GM19351 (cell line): ENCODE results near the gene MDH1.

Experiments used
- ATAC-seq: cut with Tn5 transposase; IDR thresholded peaks from one replicate; pipeline ENCODE4 v1.9.1; 2021; ENCODE audit warnings: mild to moderate bottlenecking, moderate library complexity; ENCODE audit not compliant: unreplicated experiment

Gene MDH1

DNA sequence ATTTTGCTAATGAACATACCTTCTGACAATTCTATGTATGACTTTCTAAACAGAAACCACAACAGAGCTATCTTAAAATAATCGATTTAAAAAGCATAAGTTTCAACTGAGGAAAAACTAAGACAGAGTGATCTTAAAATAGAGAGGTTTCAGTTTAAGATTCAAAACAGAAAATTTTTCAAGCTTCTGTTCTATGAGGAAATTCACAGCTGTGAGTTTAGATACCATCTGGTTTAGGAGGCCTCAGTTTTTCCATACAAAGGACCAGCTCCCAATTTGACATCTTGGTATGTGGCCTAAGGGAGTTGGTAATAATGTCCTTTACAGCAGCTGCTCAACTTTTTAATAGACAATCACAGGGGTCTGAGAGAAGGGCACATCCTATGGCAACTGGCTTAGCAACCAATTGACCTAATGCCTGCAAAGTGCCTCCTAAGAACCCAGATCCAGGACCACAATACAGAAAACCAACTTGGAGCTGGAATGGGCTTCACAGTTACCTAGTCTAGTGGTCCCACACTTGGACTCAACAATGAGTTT, 39.7 kb downstream of the MDH1 start:
- ATAC-seq = no peak

DNA sequence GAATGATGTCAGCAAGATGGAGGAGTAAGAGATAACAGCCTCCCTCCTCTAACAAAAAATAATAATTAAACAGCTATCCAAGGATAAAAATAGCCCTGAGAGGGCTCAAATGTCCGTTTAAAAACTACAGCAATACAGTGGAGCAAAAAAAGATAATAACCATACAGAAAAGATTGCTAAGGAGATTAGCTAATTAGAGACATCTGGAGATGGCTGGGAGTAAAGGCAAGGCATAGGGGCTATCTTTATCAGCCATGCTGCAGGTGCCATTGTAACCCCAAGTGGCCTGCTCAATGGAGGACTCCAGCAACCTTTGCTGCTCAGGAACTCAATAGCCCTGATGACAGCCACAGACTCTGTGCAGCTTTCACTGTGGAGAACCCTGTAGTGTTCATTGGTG, 42.7 kb downstream of the MDH1 start:
- no peak for ATAC-seq

DNA sequence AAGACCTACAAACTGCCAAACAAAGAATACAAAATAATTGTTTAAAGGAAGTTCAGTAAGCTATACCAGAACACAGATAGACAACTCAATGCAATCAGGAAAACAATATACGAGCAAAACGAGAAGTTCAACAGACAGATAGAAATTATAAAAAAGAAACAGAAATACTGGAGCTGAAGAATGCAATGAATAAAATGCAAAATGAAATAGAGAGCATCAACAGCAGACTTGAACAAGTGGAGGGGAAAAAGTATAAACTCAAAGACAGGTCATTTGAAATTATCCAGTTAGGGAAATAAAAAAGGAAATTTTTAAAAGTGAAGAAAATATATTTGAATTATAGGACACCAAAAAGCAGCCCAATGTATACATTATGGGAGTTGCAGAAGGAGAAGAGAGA, 43.6 kb downstream of the MDH1 start:
- no peak for ATAC-seq

DNA sequence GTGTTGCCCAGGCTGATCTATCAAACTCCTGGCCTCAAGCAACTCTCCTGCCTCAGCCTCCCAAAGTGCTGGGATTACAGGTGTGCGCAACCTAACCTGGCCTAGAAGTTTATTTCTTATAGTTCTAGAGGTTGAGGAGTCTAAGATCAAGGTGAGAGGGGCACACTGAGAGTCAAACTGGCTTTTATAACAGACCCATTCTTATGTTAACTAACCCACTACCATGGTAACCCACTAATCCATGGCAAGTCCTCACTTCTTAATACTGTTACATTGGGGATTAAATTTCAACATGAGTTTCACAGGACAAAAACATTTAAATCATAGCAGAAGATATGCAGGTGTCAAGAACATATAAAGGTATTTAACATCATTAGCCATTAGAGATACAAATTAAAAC, 50.6 kb downstream of the MDH1 start:
- no peak for ATAC-seq

DNA sequence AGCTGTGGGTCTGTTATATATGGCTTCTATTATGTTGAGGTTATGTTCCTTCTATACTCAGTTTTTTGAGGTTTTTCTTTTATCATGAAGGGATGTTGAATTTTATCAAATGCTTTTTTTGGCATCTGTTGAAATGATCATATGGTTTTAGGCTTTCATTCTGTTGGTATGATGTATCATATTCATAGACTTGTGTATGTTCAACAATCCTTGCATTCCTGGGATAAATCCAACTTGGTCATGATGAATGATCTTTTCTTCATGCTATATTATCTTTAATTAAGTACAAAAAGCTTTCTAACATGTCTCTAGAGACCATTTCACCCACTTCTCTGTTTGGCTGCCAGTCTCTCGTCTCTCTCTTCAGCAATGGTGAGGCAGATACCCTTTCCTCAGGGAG, 54.2 kb downstream of the MDH1 start:
- ATAC-seq = no peak

DNA sequence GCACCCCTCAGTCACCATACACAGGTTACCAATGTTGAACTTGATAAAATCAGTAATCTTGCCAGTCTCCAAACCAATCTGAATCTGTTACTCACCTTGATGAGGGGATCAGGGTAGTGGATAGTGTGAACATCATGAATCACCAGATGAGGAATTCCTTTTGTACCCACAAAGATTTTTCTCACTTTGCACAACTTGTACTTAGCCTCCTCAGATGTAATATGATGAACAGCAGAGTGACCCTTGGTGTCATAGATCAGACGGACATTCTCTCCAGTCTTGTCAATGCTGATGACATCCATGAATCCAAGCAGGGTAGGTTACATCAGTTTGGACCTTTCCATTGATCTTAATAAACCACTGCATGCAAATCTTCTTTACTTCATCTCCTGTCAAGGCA, 54.7 kb downstream of the MDH1 start:
- no peak for ATAC-seq

DNA sequence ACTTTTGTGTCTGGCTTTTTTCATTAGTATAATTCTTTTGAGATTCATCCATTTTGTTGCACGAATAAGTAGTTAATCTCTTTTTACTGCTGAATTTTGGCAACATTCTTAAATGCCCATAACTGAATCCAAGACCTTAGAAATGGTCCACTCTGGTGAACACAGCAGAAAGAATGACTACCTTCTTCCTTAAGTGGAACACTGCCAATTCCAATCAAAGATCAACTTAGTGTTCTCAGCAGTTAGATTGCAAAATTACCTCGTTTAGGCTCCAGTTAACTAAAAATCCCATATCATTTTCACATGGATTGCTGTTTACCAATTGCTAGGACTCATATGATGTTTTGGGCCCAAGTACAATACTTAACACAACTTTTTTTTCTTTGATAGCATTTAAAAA, 59.9 kb downstream of the MDH1 start:
- ATAC-seq = no peak

DNA sequence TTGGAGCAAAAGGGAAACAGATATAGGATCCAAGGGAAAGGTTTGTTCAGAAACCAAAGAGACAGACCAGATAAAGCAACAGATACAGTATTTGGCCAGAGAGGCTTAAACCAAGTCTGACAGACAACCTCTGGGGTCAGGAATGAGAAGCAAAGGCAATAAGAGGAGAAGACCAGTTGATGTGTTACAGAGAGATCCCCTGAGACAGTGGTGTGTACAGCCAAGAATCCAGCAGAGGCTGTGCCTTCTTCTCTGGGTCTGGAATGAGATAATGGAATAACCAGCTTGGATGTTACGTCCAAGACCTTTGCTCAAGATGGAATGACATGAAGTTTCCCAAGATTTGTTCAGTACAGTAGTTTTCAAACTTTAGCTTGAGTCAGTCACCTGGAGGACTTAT, 61.1 kb downstream of the MDH1 start:
- ATAC-seq = no peak

DNA sequence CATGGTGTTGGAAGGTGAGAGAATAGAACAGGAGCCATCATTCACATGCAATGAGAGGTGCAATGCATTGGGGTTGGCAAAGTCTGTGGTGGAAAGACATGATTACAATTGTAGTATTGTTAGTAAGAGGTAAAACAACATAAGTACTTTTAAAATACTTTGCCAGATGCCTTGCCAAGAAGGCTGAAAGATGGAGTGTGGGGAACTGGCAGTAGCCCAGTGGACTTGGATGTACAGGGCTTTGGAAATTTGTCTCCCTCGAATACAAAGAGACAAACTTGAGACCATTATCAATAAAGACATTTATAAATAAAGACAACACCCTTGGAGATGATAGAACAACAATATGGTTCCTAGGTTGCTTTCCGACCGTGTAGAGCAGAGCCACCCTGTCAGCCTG, 62.0 kb downstream of the MDH1 start:
- no peak for ATAC-seq

DNA sequence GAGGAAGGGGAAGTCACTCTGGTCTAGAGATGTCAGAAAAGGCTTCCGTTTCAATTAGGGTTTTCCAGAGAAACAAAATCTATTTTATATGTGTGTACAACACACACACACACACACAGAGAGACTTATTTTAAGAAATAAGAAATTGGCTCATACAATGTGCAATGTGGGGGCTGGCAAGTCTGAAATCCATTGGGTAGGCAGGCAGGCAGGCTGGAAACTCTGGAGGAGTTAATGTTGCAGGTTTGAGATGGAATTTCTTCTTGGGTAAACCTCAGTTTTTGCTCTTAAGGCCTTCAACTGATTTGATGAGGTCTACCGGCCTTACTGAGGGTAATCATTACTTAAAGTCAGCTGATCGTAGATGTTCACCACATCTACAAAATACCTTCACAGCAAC, 62.6 kb downstream of the MDH1 start:
- no peak for ATAC-seq

DNA sequence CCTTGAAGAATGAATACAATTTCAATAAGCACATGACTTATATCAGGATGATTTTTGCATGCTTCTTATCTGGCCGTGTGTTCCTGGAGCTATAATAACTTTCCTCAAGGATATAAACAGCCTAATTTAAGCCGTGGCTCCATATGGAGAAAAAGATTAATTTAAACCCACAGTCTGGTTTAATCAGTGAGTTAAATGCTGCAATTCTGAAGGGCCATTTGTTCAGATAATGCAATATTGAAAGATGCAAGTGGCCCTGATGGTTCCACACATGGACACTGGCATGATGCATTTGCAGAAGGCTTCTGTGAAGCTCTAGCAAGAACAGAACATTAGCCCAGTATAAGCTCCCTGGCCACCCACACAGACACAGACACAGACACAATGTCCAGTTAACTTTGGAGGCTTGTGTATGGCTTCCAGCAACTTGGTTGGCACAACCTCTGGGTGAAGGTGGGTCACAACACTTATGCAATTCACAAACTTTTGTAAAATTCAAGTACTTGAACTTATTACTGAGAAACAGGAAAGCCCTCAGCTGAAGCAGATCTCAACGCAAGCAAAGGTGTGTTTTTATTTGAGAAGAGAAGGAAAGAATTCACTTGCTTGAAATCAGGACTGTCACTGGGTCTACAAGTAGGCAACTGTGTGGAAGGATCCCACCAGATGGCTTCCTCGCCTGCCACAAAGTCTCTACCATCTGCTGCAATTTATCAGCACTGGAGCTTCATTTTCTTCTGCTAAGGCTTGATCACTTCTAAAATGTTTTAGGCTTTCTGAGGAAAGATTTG, 63.3 kb downstream of the MDH1 start:
- no peak for ATAC-seq

DNA sequence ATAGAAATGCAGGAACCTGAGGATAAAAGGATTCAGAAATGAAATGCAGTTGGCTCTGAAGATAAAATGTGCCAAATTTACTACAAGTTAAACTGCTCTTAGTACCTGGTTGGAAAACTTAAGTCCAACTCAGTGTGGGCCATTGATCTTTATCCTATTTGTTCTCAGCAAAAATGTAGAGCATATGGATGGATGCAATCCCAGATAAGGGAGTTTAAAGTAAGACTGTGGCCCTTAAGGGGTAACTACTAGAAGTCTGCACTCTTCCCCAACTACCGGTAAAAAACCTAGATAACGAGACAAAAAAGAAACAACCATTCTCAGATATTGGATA, 63.9 kb downstream of the MDH1 start:
- no peak for ATAC-seq

DNA sequence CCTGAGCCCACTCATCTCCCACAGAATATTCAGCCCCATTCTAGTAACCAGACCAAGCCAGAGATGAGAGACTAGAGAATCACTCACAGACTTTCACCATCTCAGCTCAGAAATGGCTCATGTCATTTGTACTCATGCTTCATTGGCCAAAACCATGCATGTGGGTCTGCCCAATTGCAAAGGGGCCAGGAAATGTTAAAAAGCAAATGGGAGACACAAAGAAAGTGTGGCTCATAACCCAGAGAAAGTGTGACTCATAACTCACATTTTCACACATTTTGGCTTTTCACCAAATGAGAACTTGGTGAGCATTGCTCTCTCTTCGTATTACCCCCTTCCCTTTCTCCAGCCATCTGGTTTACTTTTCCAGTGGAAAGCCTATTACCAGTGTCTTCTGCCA, 66.2 kb downstream of the MDH1 start:
- peak; percentile 64 for ATAC-seq
